ENCODE measurements around the gene RASGEF1B. TPM values are rescaled to one million over a fixed set of nuclear protein-coding genes. Genes with fewer than 3 reads are reported as not detected.

Gene RASGEF1B
- total RNA-seq, 2 donors from 2014 or later: 4.3 to 8.6 TPM

DNA sequence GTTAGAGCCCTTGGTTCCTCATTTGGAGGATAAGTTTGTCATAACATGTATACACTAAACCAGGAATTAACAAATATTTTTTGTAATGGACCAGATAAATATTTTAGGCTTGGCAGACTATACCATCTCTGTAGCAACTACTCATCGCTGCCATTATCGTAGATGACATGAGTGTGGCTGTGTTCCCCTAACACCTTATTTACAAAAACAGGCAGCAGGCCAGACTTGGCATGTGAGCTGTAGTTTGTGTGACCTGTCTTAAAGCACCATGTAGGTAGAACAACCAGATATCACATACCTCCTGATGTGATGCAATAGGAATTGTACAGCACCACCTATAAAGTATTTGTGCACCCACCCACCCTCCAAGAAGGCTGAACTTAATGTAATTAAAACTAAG, 82.0 kb downstream of the RASGEF1B start:
- Histone ChIP-seq H3K27ac (no peak overlapping the region), H3K9me3 (peaks cover 0 to 4% (median 0%) of the 10 kb centered on the region in 3 donors), H3K4me1 (no peaks in the 10 kb centered on the region), H3K27me3 (no peaks in the 10 kb centered on the region), H3K4me3 (no peak overlapping the region), H3K36me3 (replicated peaks in 1 of 2; ENCODE audit: insufficient read depth in 1 of 2, low read depth in 2 of 2) (no peaks in the 10 kb centered on the region)
- ATAC-seq (no peak), DNase-seq (no peak)
- TF ChIP-seq POLR2A (IDR thresholded peaks at IDR 0.05) (no peak), CTCF (IDR thresholded peaks at IDR 0.05) (no peak)
- 92% methylated on average over 2 of the region's 2 CpGs for WGBS, 2 donors
- intact Hi-C loops (cut with DNase I): no loop called here

- TF ChIP-seq CTCF (IDR thresholded peaks at IDR 0.05) (no peak), POLR2A (IDR thresholded peaks at IDR 0.05) (no peak)
- H3K27ac ChIP-seq: no peak overlapping the region
- peaks cover 15% of the 10 kb centered on the region for H3K4me1 ChIP-seq
- ATAC-seq (no peak), DNase-seq (no peak)
- no peaks in the 10 kb centered on the region for H3K36me3 ChIP-seq (replicated peaks in 1 of 2; ENCODE audit: insufficient read depth in 1 of 2, low read depth in 2 of 2)
- no peaks in the 10 kb centered on the region for H3K9me3 ChIP-seq
- intact Hi-C loops (cut with DNase I): no loop called here
- no peak overlapping the region for H3K4me3 ChIP-seq
- 43% methylated on average over 2 of the region's 2 CpGs for WGBS, 2 donors
- H3K27me3 ChIP-seq: no peaks in the 10 kb centered on the region
These were observed 91.3 kb downstream of the RASGEF1B start for GRCh38 chr4:81380437-81380836.

- intact Hi-C loops (cut with DNase I): no loop called here
- peaks cover 15% of the 10 kb centered on the region for H3K4me1 ChIP-seq
- no peak for TF ChIP-seq CTCF (IDR thresholded peaks at IDR 0.05)
- no peak for TF ChIP-seq POLR2A (IDR thresholded peaks at IDR 0.05)
- ATAC-seq: no peak
- H3K9me3 ChIP-seq: no peaks in the 10 kb centered on the region
- H3K36me3 ChIP-seq (replicated peaks in 1 of 2; ENCODE audit: insufficient read depth in 1 of 2, low read depth in 2 of 2): no peaks in the 10 kb centered on the region
- H3K27ac ChIP-seq: no peak overlapping the region
- H3K27me3 ChIP-seq: no peaks in the 10 kb centered on the region
- 94 to 100% methylated on average over 1 of the region's 1 CpG for WGBS, 2 donors
- no peak for DNase-seq
- no peak overlapping the region for H3K4me3 ChIP-seq
These were observed 93.3 kb downstream of the RASGEF1B start for GRCh38 chr4:81378386-81378785.

- Histone ChIP-seq H3K27me3 (no peaks in the 10 kb centered on the region), H3K4me1 (peaks cover 15% of the 10 kb centered on the region), H3K27ac (no peak overlapping the region), H3K9me3 (no peaks in the 10 kb centered on the region), H3K36me3 (replicated peaks in 1 of 2; ENCODE audit: insufficient read depth in 1 of 2, low read depth in 2 of 2) (no peaks in the 10 kb centered on the region), H3K4me3 (no peak overlapping the region)
- no peak for TF ChIP-seq POLR2A (IDR thresholded peaks at IDR 0.05)
- no peak for TF ChIP-seq CTCF (IDR thresholded peaks at IDR 0.05)
- intact Hi-C loops (cut with DNase I): no loop called here
- WGBS, 2 donors: 25 to 34% methylated on average over 1 of the region's 1 CpG
- ATAC-seq: no peak
- no peak for DNase-seq
These were observed 94.5 kb downstream of the RASGEF1B start for GRCh38 chr4:81377191-81377590.

- WGBS, 2 donors: 74 to 79% methylated on average over 2 of the region's 2 CpGs
- intact Hi-C loops (cut with DNase I): no loop called here
These were observed 95.0 kb downstream of the RASGEF1B start for GRCh38 chr4:81376720-81377119.

More at GRCh38 chr4:81376720-81377119, 95.0 kb downstream of the RASGEF1B start:
- Histone ChIP-seq H3K4me3 (no peak overlapping the region), H3K9me3 (no peaks in the 10 kb centered on the region), H3K27ac (no peak overlapping the region), H3K27me3 (no peaks in the 10 kb centered on the region), H3K36me3 (replicated peaks in 1 of 2; ENCODE audit: insufficient read depth in 1 of 2, low read depth in 2 of 2) (no peaks in the 10 kb centered on the region), H3K4me1 (peaks cover 15% of the 10 kb centered on the region)
- no peak for TF ChIP-seq CTCF (IDR thresholded peaks at IDR 0.05)
- TF ChIP-seq POLR2A (IDR thresholded peaks at IDR 0.05): no peak
- ATAC-seq (no peak), DNase-seq (no peak)

Data from body of pancreas (tissue), 4 donors.